Measurements from ENCODE around the gene GPD1. TPM values are rescaled to one million over a fixed set of nuclear protein-coding genes. Genes with fewer than 3 reads are reported as not detected.

The GPD1 gene
- total RNA-seq, 5 donors from 2014 or later (not counting 1 experiment from before 2014, with no cell fraction given) = 0.41 to 1.1 (median 0.86) TPM

GRCh38 chr12:50160643-50161042 is 56.8 kb downstream of the GPD1 start:
- DNase-seq (no peak), ATAC-seq (replicated peaks in 1 of 4) (no peak)
- POLR2A ChIA-PET = interaction anchor here in 1 of 2 donors (0.6 kb wide), 1 partner anchor 885 kb away, joined by 3 read pairs; no protein-coding TSS in a partner anchor
- Histone ChIP-seq H3K27me3 (replicated peaks in 1 of 2; ENCODE audit: control insufficient read depth in 2 of 2, extremely low read depth in 1 of 2, insufficient read depth in 2 of 2, low read length in 1 of 2) (no peaks in the 10 kb centered on the region), H3K9me3 (no peaks in the 10 kb centered on the region), H3K4me1 (ENCODE audit: control insufficient read depth in 1 of 2, extremely low read depth in 1 of 2, insufficient read depth in 2 of 2, low read length in 2 of 2) (peaks cover 0 to 4% of the 10 kb centered on the region in 2 experiments), H3K4me3 (ENCODE audit: control insufficient read depth in 1 of 2, extremely low read depth in 1 of 2, low read length in 1 of 2) (no peak overlapping the region), H3K36me3 (ENCODE audit: control insufficient read depth in 2 of 2, extremely low read depth in 1 of 2, insufficient read depth in 1 of 2, low read length in 1 of 2) (no peaks in the 10 kb centered on the region), H3K27ac (ENCODE audit: low read length) (no peak overlapping the region)
- CTCF ChIA-PET = interaction anchor here (0.6 to 1.7 kb wide), 3 partner anchors 8 to 1021 kb away, joined by 3 to 6 read pairs (median 3); no protein-coding TSS in a partner anchor
- Mint-ChIP-seq H3K27me3 (no peaks in the 10 kb centered on the region), H3K4me3 (no peak overlapping the region), H3K4me1 (peaks cover 41 to 46% (median 45%) of the 10 kb centered on the region in 3 donors), H3K9me3 (no peaks in the 10 kb centered on the region), H3K36me3 (peaks cover 13% of the 10 kb centered on the region), H3K27ac (peak overlapping the region in 1 of 2 donors; percentile 1)

Other genes with a start within 250 kb of the GPD1 start
- under 1 TPM in 2 of 5 donors, not detected in 3; 0.25 to 0.30 TPM for gene FAIM2, start 200.1 kb upstream of the GPD1 start, total RNA-seq
- gene AQP2, start 153.3 kb upstream of the GPD1 start, total RNA-seq = not detected
- gene AQP5, start 142.1 kb upstream of the GPD1 start, total RNA-seq = not detected
- not detected for gene AQP6, start 131.1 kb upstream of the GPD1 start, total RNA-seq
- gene RACGAP1, start 78.5 kb upstream of the GPD1 start, total RNA-seq = 10 to 100 TPM in 3 of 5 donors, 1 to 10 TPM in 2; 5.5 to 14.8 (median 13.9) TPM
- gene ASIC1, start 46.4 kb upstream of the GPD1 start, total RNA-seq = 1 to 10 TPM; 1.6 to 9.1 (median 5.1) TPM
- 10 to 100 TPM; 71.8 to 79.8 (median 78.8) TPM for gene SMARCD1, start 18.7 kb upstream of the GPD1 start, total RNA-seq
- gene COX14, start 8.2 kb downstream of the GPD1 start, total RNA-seq = 10 to 100 TPM; 38.0 to 49.9 (median 43.9) TPM
- gene CERS5, start 63.4 kb downstream of the GPD1 start, total RNA-seq = 10 to 100 TPM; 41.1 to 58.5 (median 46.2) TPM
- 10 to 100 TPM in 4 of 5 donors, 1 to 10 TPM in 1; 8.6 to 14.9 (median 11.1) TPM for gene LIMA1, start 179.5 kb downstream of the GPD1 start, total RNA-seq

All from T-cell (primary cell).